K562 (cell line): ENCODE data around the gene DEDD. TPM values are rescaled to one million over a fixed set of nuclear protein-coding genes. Genes with fewer than 3 reads are reported as not detected.

Source experiments
- FOXP1 ChIP-seq: sonication (generic); formaldehyde crosslinking; IDR thresholded peaks from 2 replicates; pipeline ENCODE4 v1.8.0; 2022; ENCODE audit warnings: mild to moderate bottlenecking, missing genetic modification reagents
- GATAD2B ChIP-seq: fragments of 450-650 bp; IDR thresholded peaks from 2 replicates; pipeline ENCODE4 v1.6.1; 2017; ENCODE audit warnings: mild to moderate bottlenecking, borderline replicate concordance
- GMEB1 ChIP-seq: fragments of 250-450 bp; sonication (Bioruptor Pico); IDR thresholded peaks from 2 replicates; pipeline ENCODE4 v1.4.0; 2020; ENCODE audit warnings: mild to moderate bottlenecking
- HDAC1 ChIP-seq, 2 experiments: fragments of 450-650 bp; IDR thresholded peaks; 2 replicates each; pipeline ENCODE4 v1.6.1; 2016 to 2017; ENCODE audit warnings: inconsistent platforms in 1 of 2, mild to moderate bottlenecking in 1 of 2, moderate library complexity in 1 of 2
- HSF4 ChIP-seq: fragments of 250-450 bp; sonication (Bioruptor Pico); IDR thresholded peaks from 2 replicates; pipeline ENCODE4 v2.1.2; 2022; ENCODE audit warnings: mild to moderate bottlenecking, moderate library complexity, borderline replicate concordance
- NCOR1 ChIP-seq: fragments of 450-650 bp; IDR thresholded peaks from 2 replicates; pipeline ENCODE4 v1.6.1; 2016; ENCODE audit warnings: mild to moderate bottlenecking, moderate library complexity
- NR0B1 ChIP-seq: fragments of 450-650 bp; IDR thresholded peaks from one replicate; pipeline ENCODE4 v1.6.1; 2018; ENCODE audit warnings: mild to moderate bottlenecking, moderate library complexity; ENCODE audit not compliant: partially characterized antibody
- PYGO2 ChIP-seq: fragments of 450-650 bp; IDR thresholded peaks from 2 replicates; pipeline ENCODE4 v1.6.1; 2016; ENCODE audit warnings: mild to moderate bottlenecking, missing genetic modification characterization, moderate library complexity, missing compliant biosample characterization
- YBX1 ChIP-seq: fragments of 450-650 bp; IDR thresholded peaks from 2 replicates; pipeline ENCODE4 v1.7.1; 2016; ENCODE audit warnings: mild to moderate bottlenecking
- ZNF140 ChIP-seq: fragments of 250-450 bp; sonication (Bioruptor Pico); IDR thresholded peaks from 2 replicates; pipeline ENCODE4 v1.8.0; 2021; ENCODE audit warnings: moderate library complexity, mild to moderate bottlenecking, inconsistent platforms
- ZNF253 ChIP-seq: fragments of 250-450 bp; sonication (Bioruptor Pico); conservative IDR thresholded peaks from 2 replicates; pipeline ENCODE4 v1.6.1; 2021; ENCODE audit warnings: mild to moderate bottlenecking
- polyA plus RNA-seq, 8 experiments: library from polyadenylated mRNA; depleted of rRNA in 4 of 8; stranded (reverse) in 5 of 8; unstranded in 3 of 8; fragments of >200 nt; fragmentation: Nextera tagmentation in 2 of 8; fragmentation: Illumina TruSeq in 1 of 8; extraction: Ambion mirVana in 2 of 8; extraction: Trizol in 1 of 8; gene quantifications; 2 replicates each; pipeline versions ENCODE4 v1.2.1 to v1.2.3, GENCODE V29; 2011 to 2014; ENCODE audit warnings: inconsistent platforms in 1 of 8, missing spikeins in 1 of 8
- total RNA-seq, 7 experiments: library from RNA; depleted of rRNA in 6 of 7; stranded (reverse); fragments of >200 nt in 6 of 7; fragmentation: Illumina TruSeq in 2 of 7; extraction: Trizol in 2 of 7; gene quantifications; 2 replicates each; pipeline versions ENCODE4 v1.2.1 to v1.2.3, GENCODE V29; 2011 to 2021; ENCODE audit warnings: low replicate concordance in 1 of 7
- TF ChIP-seq, protein P1 (sequence below): fragments of 450-650 bp; IDR thresholded peaks from 2 replicates; pipeline ENCODE4 v1.6.1; 2017; ENCODE audit warnings: mild to moderate bottlenecking, moderate library complexity
- TF ChIP-seq, protein P2 (sequence below): sonication (generic); formaldehyde crosslinking; IDR thresholded peaks from 2 replicates; pipeline ENCODE4 v1.8.0; 2023; ENCODE audit warnings: mild to moderate bottlenecking, missing genetic modification reagents
- TF ChIP-seq, protein P3 (sequence below): IDR thresholded peaks from 2 replicates; pipeline ENCODE4 v1.6.1; 2011; ENCODE audit not compliant: insufficient read length; ENCODE audit errors: extremely low read depth
- TF ChIP-seq, protein P4 (sequence below): fragments of 250-450 bp; sonication (Bioruptor Pico); IDR thresholded peaks from 2 replicates; pipeline ENCODE4 v1.5.0; 2022; ENCODE audit warnings: mild to moderate bottlenecking

The DEDD gene
- total and polyA plus RNA-seq, 9 of the 15 experiments (the other 6 are each of a cell fraction or from before 2014, with no cell fraction given) = 11.6 to 41.0 (median 16.8) TPM

DNA sequence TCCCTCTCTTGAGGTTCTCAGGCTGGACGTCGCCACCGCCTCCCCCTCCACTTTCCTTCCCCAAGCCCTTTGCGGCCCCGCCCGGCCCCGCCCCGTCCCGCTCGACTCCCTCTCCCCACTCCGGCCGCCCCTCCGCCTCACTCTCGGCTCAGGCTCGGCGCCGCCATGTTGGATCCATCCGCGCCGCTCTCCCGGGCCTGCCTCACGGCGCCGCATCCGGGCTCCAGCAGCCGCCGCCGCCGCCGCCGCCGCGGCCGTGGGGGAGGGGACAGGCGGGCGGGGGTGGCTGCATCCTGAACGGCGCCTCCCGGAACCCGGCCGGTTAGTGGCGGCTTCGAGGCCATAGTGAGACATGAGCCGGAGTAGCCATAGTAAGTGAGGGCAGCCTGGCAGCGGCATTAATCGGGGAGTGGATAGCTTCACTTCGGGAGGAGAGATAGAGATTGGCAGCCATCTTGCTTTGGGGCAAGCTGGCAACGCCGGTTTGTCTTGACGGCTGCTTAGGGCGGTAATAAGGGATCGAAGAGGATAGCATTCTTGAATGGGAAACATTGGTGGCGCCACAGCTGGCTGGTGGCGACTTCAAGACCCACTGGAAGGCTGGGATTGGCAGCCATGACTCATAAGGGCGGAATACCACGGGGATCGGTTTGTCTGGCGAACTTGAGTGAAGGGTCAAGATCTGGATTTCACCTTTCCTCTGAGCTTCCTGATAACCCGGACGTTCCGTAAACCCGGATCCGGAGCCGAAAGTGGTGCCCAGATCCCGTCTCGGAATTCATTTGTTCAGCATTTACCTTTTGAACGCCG lies at the start of gene DEDD (continued):
- TF ChIP-seq, protein P1, sequence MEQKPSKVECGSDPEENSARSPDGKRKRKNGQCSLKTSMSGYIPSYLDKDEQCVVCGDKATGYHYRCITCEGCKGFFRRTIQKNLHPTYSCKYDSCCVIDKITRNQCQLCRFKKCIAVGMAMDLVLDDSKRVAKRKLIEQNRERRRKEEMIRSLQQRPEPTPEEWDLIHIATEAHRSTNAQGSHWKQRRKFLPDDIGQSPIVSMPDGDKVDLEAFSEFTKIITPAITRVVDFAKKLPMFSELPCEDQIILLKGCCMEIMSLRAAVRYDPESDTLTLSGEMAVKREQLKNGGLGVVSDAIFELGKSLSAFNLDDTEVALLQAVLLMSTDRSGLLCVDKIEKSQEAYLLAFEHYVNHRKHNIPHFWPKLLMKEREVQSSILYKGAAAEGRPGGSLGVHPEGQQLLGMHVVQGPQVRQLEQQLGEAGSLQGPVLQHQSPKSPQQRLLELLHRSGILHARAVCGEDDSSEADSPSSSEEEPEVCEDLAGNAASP = no peak
- TF ChIP-seq GATAD2B (peak; percentile 94), HSF4 (CRISPR knock-in tag) (no peak), NR0B1 (no peak), ZNF140 (no peak), GMEB1 (CRISPR knock-in tag) (peak; percentile 63; the same call in 1 of the 2 replicates), FOXP1 (CRISPR knock-in tag) (no peak; the same call in 1 of the 2 replicates), ZNF253 (no peak), HDAC1 (IDR thresholded peaks at IDR 0.05) (peak in 1 of 2 experiments; percentile 22; a peak in 1 of 4 replicates), NCOR1 (peak; percentile 21; the same call in 1 of the 2 replicates), YBX1 (no peak), PYGO2 (tag) (0 out of 2 replicates have a peak, but pooled peaks have one; percentile 49)
- TF ChIP-seq, protein P2, sequence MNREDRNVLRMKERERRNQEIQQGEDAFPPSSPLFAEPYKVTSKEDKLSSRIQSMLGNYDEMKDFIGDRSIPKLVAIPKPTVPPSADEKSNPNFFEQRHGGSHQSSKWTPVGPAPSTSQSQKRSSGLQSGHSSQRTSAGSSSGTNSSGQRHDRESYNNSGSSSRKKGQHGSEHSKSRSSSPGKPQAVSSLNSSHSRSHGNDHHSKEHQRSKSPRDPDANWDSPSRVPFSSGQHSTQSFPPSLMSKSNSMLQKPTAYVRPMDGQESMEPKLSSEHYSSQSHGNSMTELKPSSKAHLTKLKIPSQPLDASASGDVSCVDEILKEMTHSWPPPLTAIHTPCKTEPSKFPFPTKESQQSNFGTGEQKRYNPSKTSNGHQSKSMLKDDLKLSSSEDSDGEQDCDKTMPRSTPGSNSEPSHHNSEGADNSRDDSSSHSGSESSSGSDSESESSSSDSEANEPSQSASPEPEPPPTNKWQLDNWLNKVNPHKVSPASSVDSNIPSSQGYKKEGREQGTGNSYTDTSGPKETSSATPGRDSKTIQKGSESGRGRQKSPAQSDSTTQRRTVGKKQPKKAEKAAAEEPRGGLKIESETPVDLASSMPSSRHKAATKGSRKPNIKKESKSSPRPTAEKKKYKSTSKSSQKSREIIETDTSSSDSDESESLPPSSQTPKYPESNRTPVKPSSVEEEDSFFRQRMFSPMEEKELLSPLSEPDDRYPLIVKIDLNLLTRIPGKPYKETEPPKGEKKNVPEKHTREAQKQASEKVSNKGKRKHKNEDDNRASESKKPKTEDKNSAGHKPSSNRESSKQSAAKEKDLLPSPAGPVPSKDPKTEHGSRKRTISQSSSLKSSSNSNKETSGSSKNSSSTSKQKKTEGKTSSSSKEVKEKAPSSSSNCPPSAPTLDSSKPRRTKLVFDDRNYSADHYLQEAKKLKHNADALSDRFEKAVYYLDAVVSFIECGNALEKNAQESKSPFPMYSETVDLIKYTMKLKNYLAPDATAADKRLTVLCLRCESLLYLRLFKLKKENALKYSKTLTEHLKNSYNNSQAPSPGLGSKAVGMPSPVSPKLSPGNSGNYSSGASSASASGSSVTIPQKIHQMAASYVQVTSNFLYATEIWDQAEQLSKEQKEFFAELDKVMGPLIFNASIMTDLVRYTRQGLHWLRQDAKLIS (CRISPR knock-in tag) = no peak
- TF ChIP-seq, protein P3, sequence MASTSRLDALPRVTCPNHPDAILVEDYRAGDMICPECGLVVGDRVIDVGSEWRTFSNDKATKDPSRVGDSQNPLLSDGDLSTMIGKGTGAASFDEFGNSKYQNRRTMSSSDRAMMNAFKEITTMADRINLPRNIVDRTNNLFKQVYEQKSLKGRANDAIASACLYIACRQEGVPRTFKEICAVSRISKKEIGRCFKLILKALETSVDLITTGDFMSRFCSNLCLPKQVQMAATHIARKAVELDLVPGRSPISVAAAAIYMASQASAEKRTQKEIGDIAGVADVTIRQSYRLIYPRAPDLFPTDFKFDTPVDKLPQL = no peak
- TF ChIP-seq, protein P4, sequence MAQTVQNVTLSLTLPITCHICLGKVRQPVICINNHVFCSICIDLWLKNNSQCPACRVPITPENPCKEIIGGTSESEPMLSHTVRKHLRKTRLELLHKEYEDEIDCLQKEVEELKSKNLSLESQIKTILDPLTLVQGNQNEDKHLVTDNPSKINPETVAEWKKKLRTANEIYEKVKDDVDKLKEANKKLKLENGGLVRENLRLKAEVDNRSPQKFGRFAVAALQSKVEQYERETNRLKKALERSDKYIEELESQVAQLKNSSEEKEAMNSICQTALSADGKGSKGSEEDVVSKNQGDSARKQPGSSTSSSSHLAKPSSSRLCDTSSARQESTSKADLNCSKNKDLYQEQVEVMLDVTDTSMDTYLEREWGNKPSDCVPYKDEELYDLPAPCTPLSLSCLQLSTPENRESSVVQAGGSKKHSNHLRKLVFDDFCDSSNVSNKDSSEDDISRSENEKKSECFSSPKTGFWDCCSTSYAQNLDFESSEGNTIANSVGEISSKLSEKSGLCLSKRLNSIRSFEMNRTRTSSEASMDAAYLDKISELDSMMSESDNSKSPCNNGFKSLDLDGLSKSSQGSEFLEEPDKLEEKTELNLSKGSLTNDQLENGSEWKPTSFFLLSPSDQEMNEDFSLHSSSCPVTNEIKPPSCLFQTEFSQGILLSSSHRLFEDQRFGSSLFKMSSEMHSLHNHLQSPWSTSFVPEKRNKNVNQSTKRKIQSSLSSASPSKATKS (CRISPR knock-in tag) = no peak
